OCI-LY7 (cell line): ENCODE results near the gene SEC24B. TPM values are rescaled to one million over a fixed set of nuclear protein-coding genes. Genes with fewer than 3 reads are reported as not detected.

ENCODE experiments used
- BruUV-seq: library from RNA; stranded (reverse); fragments of 400-500 nt; replicated peaks from 2 replicates; lab custom pipeline; 2021; lab: Mats Ljungman, UMichigan
- CTCF ChIA-PET: fragments of 300-600 bp; sonication (Branson Sonifier 250); formaldehyde crosslinking; loops from one replicate; lab custom pipeline; 2022; ENCODE audit warnings: antibody characterized with exemption; ENCODE audit not compliant: unreplicated experiment; lab: Charles Lee
- POLR2A ChIA-PET: fragments of 300-600 bp; sonication (Branson Sonifier 250); formaldehyde crosslinking; loops from one replicate; lab custom pipeline; 2022; ENCODE audit warnings: antibody characterized with exemption; lab: Charles Lee
- DNase-seq: peaks from one replicate; pipeline ENCODE4 v3.0.0-alpha.2; 2015; ENCODE audit warnings: low spot score
- H2AFZ ChIP-seq: fragments of 200-600 bp; sonication (generic), shearing (Covaris generic); 2 replicates; pipeline ENCODE4 v1.6.1; 2014; ENCODE audit warnings: mild to moderate bottlenecking, antibody characterized with exemption, low read length, moderate library complexity
- H3K27ac ChIP-seq: fragments of 200-600 bp; sonication (generic); 2 replicates; pipeline ENCODE4 v1.5.1; 2014; ENCODE audit warnings: mixed run types, low read depth, mild to moderate bottlenecking, moderate library complexity, low read length, inconsistent platforms; ENCODE audit not compliant: poor library complexity, severe bottlenecking
- H3K36me3 ChIP-seq: fragments of 200-600 bp; sonication (generic); 2 replicates; pipeline ENCODE4 v1.6.1; 2014; ENCODE audit warnings: mild to moderate bottlenecking, antibody characterized with exemption, low read length, moderate library complexity, mixed read lengths; ENCODE audit not compliant: insufficient read depth
- H3K4me1 ChIP-seq: fragments of 200-600 bp; sonication (generic); 2 replicates; pipeline ENCODE4 v1.5.1; 2014; ENCODE audit warnings: mild to moderate bottlenecking, low read length; ENCODE audit not compliant: insufficient read depth, poor library complexity, severe bottlenecking
- H3K4me2 ChIP-seq: fragments of 200-600 bp; sonication (generic); 2 replicates; pipeline ENCODE4 v1.6.1; 2014; ENCODE audit warnings: mild to moderate bottlenecking, low read length
- H3K4me3 ChIP-seq: fragments of 200-600 bp; sonication (generic); 2 replicates; pipeline ENCODE4 v1.5.1; 2014; ENCODE audit warnings: mild to moderate bottlenecking, low read depth, low read length; ENCODE audit not compliant: poor library complexity, severe bottlenecking
- H3K79me2 ChIP-seq: fragments of 200-600 bp; sonication (generic); 2 replicates; pipeline ENCODE4 v1.6.1; 2016; ENCODE audit warnings: low read depth, mild to moderate bottlenecking, low read length, moderate library complexity, mixed read lengths; ENCODE audit not compliant: insufficient read depth
- H3K9me2 ChIP-seq: fragments of 200-600 bp; sonication (generic); 2 replicates; pipeline ENCODE4 v1.6.1; 2016; ENCODE audit warnings: mild to moderate bottlenecking, low read length, mixed read lengths; ENCODE audit not compliant: insufficient read depth
- H3K9me3 ChIP-seq: fragments of 200-600 bp; sonication (generic); 2 replicates; pipeline ENCODE4 v1.6.1; 2014; ENCODE audit warnings: mild to moderate bottlenecking, mixed run types, low read length, mixed read lengths
- H4K20me1 ChIP-seq: fragments of 200-600 bp; sonication (generic); 2 replicates; pipeline ENCODE4 v1.6.1; 2014; ENCODE audit warnings: mild to moderate bottlenecking, antibody characterized with exemption, low read length, moderate library complexity, mixed read lengths; ENCODE audit not compliant: insufficient read depth
- EZH2phosphoT487 ChIP-seq: fragments of 200-600 bp; sonication (generic); IDR thresholded peaks from 2 replicates; pipeline ENCODE4 v1.6.1; 2018; ENCODE audit warnings: low read depth, borderline replicate concordance, mild to moderate bottlenecking, mixed run types, antibody characterized with exemption, low read length, moderate library complexity, mixed read lengths
- intact Hi-C: fragments of 100-400 bp; cut with micrococcal nuclease; formaldehyde crosslinking; loops from one replicate; pipeline ENCODE4 v1.10.0; 2022; ENCODE audit not compliant: unreplicated experiment
- total RNA-seq, 2 experiments: library from RNA; depleted of rRNA in 1 of 2; stranded (reverse); fragments of >200 nt in 1 of 2; shearing (Covaris generic) in 1 of 2; gene quantifications; 2 replicates each; pipeline ENCODE4 v1.2.3, GENCODE V29; 2014 to 2022
- TF ChIP-seq, protein P1 (sequence below): fragments of 200-600 bp; sonication (generic); conservative IDR thresholded peaks from 2 replicates; pipeline ENCODE4 v1.5.1; 2014; ENCODE audit warnings: mild to moderate bottlenecking, antibody characterized with exemption, low read length, moderate library complexity, mixed read lengths

Gene SEC24B
- total RNA-seq, 2 experiments from 2014 or later = 13.1 to 26.3 TPM

DNA sequence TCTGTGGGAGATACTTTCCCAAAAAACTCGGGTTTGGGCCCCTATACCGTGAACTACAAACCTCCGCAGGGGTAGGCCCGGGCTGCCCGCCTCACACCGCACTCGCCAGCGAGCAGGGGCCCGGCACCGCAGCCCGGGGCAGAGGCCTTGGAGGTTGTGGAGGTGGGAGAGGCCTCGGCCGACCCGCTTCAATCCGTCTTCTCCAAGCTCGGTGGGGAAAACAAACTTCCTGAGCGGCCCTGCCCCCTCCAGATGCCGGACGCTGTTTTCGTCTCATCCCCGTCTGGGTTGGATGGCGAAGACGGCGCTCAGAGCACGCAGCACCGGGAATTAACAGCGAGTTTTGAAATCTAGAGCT lies 126.0 kb downstream of the SEC24B start:
- no peak for TF ChIP-seq EZH2phosphoT487
- TF ChIP-seq, protein P1, sequence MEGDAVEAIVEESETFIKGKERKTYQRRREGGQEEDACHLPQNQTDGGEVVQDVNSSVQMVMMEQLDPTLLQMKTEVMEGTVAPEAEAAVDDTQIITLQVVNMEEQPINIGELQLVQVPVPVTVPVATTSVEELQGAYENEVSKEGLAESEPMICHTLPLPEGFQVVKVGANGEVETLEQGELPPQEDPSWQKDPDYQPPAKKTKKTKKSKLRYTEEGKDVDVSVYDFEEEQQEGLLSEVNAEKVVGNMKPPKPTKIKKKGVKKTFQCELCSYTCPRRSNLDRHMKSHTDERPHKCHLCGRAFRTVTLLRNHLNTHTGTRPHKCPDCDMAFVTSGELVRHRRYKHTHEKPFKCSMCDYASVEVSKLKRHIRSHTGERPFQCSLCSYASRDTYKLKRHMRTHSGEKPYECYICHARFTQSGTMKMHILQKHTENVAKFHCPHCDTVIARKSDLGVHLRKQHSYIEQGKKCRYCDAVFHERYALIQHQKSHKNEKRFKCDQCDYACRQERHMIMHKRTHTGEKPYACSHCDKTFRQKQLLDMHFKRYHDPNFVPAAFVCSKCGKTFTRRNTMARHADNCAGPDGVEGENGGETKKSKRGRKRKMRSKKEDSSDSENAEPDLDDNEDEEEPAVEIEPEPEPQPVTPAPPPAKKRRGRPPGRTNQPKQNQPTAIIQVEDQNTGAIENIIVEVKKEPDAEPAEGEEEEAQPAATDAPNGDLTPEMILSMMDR = no peak

DNA sequence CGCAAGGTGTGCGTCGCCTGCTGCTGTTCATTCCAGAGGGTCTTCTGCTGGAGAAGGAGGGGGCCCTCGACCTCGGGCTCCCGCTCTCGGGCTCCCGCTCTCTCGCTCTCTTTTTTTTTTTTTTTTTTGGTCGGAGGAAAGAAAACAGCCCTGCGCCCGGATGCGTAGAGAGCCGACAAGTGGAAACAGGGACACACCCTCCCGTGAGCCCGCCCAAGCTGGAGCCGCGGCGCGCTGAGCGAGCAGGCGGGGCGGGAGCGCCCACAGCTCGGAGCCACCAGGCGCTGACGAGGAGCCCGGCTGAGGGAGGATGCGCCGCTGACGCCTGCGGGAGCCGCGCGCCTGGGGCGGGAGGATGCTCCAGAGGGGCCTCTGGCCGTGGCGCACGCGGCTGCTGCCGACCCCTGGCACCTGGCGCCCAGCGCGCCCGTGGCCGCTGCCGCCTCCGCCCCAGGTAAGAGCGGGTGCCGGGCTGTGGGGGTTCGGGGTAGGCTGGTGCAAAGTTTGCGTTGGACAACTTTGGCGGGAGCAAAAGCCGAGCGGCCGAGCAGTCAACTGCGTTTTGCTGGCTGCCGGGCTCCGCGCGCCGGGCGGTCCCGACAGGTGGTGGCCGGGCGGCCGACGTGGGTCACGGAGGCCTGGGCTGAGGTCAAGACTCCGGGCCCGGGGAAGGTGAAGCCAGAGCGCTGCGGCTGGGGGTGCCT lies 126.5 kb downstream of the SEC24B start, which contains the start of gene MCUB:
TSS of gene MCUB (plus strand) at position 264 of the 704 bp plus-strand sequence. CDS start at position 356, 92 bp downstream.
- CTCF ChIA-PET = no interaction called here
- TF ChIP-seq, protein P1 = no peak
- no peak for TF ChIP-seq EZH2phosphoT487
- Histone ChIP-seq H3K4me2 (peak within 1 kb of the TSS; percentile 76), H2AFZ (peak within 1 kb of the TSS; percentile 94; the same call in 1 of the 2 replicates), H3K27ac (peak within 1 kb of the TSS; percentile 87), H3K36me3 (peaks cover 17% of the 10 kb centered on the region), H3K4me1 (peaks cover 44% of the 10 kb centered on the region), H3K79me2 (peaks cover 43% of the 10 kb centered on the region), H3K9me3 (no peaks in the 10 kb centered on the region), H4K20me1 (peaks cover 22% of the 10 kb centered on the region; the same call in 1 of the 2 replicates), H3K4me3 (peak within 1 kb of the TSS; percentile 76), H3K9me2 (no peaks in the 10 kb centered on the region)
- intact Hi-C loops = loop anchor here (1.0 to 10.0 kb wide), 5 partner anchors 92 to 635 kb away; partner anchors contain the start of genes ELOVL6, GAR1 and SEC24B
- peak; percentile 95 for DNase-seq
- POLR2A ChIA-PET = interaction anchor here (0.7 to 1.8 kb wide), 7 partner anchors 12 to 148 kb away, joined by 3 to 8 read pairs (median 5); no protein-coding TSS in a partner anchor
- no TSS peak for BruUV-seq

More for the DNA sequence above, 126.0 kb downstream of the SEC24B start:
- Histone ChIP-seq H3K4me3 (peak overlapping the region; percentile 76), H2AFZ (peak overlapping the region; percentile 94; the same call in 1 of the 2 replicates), H3K79me2 (peaks cover 38% of the 10 kb centered on the region), H3K27ac (peak overlapping the region; percentile 87), H3K9me2 (no peaks in the 10 kb centered on the region), H4K20me1 (peaks cover 19% of the 10 kb centered on the region; the same call in 1 of the 2 replicates), H3K4me2 (peak overlapping the region; percentile 76), H3K4me1 (peaks cover 39% of the 10 kb centered on the region), H3K9me3 (no peaks in the 10 kb centered on the region), H3K36me3 (peaks cover 12% of the 10 kb centered on the region)
- POLR2A ChIA-PET = interaction anchor here (0.7 to 1.8 kb wide), 9 partner anchors 12 to 147 kb away, joined by 3 to 8 read pairs (median 5); no protein-coding TSS in a partner anchor
- intact Hi-C loops = loop anchor here (5.0 kb wide), 1 partner anchor 433 kb away; no protein-coding TSS in a partner anchor
- TSS peak; percentile 87 for BruUV-seq
- CTCF ChIA-PET = no interaction called here
- peak; percentile 33 for DNase-seq
